ENCODE measurements around the gene NLRP7.
"Not testable (repeated sequence)": the region's sequence is repeated elsewhere in the genome, so short reads cannot be mapped to it uniquely, and the experiment has no call there.

NLRP7 gene

DNA sequence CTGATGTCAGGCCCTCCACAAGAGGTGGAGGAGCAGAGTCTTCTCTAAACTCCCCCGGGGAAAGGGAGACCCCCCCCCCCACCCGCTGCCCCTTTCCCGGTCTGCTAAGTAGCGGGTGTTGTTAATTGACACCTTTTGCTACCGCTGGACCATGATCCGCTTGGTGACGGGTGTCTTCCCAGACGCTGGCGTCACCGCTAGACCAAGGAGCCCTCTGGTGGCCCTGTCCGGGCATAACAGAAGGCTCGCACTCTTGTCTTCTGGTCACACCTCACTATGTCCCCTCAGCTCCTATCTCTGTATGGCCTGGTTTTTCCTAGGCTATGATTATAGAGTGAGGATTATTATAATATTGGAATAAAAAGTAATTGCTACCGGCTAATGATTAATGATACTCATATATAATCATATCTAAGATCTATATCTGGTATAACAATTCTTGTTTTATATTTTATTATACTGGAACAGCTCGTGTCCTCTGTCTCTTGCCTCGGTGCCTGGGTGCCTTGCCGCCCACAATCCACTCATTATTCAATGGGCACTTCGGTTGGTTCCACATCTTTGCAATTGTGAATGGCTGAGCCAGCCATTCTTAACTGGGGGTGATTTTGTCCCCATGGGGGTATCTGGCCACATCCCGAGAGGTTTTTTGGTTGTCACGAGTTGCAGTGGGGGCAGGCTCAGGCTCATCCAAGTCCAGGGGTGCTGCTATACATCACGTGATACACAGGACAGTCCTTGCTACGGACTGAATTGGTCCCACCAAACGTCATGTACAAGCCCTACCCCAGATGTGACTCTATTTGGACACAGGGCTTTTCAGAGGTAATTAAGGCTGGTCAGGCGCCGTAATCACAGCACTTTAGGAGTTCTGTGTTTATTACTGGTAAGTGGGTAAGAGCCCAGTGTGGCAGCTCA lies 27.4 kb downstream of the NLRP7 start:
- peak; percentile 16 for DNase-seq

DNA sequence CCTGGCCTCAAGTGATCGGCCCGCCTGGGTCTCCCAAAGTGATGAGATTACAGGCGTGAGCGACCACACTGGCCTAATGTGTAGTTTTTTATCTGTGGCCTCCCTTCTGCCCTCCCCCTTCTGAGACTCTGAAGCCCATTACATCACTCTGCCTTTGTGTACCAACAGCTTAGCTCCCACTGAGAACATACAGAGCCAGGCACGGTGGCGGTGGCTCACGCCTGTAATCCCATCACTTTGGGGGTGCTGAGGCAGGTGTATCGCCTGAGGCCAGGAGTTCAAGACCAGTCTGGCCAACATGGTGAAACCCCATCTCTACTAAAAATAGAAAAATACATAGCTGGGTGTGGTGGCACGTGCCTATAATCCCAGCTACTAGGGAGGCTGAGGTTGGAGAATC lies 28.8 kb downstream of the NLRP7 start:
- no peak for DNase-seq

DNA sequence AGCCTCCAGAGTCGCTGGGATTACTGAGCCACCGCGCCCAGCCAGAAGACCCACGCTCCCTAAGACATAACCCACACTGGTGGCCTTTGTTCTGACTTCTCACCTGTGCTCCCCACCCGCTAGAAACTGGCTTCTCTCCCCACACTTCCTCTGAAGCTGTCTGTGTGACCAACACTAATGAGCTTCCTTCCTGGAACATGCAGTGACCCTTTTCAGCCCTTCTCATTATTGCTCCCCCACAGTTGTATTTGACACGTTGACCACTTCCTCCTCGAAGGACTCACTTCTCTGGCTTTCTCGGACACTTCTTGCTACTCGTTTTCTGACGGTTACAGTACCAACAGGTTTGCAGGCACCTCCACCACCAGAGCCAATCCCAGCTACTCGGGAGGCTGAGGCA lies 30.5 kb downstream of the NLRP7 start:
- DNase-seq, result peak; percentile 72

DNA sequence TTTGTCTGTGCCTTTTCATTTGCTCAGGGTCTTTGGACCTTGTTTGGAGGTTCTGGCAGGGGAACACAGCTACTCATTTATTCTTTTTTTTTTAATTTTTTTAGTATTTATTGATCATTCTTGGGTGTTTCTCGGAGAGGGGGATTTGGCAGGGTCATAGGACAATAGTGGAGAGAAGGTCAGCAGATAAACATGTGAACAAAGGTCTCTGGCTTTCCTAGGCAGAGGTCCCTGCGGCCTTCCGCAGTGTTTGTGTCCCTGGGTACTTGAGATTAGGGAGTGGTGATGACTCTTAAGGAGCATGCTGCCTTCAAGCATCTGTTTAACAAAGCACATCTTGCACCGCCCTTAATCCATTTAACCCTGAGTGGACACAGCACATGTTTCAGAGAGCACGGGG lies 39.4 kb downstream of the NLRP7 start:
- not testable (repeated sequence) for DNase-seq

DNA sequence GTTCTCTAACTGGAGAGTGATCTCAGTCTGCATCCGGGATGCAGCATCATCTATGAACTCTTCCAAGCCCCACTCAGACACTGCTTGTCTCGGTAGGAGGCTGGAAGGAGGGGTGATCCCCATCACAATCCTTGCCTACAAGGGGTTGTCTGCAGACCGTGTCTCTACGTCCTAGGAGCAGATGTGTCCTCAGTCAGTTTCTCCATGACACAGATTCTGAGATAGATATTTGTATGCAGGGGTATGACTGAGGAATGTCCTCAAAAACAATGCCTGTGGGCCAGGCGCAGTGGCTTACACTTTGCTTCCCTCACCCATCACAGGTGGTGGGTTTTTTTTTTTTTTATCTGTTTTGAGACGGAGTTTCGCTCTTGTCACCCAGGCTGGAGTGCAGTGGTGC lies 40.5 kb downstream of the NLRP7 start:
- no peak for DNase-seq

DNA sequence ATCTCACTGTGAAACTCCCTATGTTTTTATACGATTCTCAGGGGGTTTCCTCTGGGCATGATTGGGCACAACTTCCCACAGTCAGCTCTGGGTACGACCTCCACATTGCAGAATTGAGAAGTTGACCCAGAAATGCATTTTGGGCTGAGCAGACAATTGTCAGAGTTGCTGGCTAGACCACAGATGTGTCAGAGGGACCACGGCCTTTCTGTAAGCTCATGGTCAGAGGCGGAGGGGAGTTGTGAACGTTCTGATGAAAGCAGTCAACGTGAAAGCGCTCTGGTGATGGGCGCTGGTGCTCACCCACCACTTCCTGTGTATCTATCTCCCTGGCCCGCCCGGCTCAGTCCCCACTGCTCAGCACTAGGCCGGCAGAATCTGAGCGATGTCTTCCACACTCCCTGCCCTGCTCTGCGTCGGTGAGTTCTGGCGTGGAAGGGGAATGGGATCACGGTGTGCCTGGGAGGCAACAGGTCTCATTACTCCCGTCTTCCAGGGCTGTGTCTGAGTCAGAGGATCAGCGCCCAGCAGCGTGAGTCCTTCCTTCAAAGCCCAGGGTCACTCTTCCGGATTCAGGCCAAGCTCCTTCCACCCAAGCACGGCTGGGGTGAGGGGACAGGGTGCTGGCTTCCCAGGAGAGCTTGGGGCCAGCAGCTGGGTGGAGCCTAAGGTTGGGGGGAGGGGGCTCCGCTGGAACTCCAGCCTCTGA lies 41.4 kb downstream of the NLRP7 start, which contains the start of gene NCR1:
Gene NCR1, plus strand, starts transcription at position 346 of the 709 bp plus-strand sequence. Its CDS starts 40 bp downstream, at position 386.
- peak; percentile 88 for DNase-seq

DNA sequence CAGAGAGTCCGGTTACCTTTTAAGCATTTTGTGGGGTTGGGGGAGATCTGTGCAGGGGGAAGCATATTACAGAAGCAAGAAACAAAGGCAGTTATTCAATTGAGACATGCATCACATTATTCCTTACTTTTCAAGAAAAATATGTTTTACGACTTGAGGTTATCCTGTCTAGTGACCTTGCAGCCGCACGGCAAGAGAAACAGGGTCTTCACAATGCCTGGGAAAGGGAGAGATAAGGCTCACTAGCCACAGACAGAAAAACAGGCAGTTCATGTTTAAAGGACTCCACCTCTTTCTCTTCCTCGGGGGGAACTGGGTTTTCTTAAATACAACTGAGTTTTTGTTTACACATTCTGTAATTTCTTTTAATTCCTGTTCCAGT lies 41.9 kb downstream of the NLRP7 start:
- DNase-seq, result no peak

DNA sequence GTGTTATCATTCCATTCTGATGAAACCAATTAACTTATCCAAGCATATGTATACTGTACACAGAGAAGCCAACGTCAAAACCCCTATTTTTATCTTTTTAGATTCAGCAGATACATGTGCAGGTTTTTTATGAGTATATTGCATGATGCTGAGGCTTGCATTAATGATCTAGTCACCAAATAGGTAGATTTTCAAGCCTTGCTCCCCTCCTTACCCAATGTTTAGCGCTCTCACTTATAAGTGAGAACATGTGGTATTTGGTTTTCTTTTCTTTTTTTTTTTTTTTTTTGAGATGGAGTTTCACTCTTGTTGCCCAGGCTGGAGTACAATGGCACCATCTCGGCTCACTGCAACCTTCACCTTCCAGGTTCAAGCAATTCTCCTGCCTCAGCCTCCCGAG lies 43.1 kb downstream of the NLRP7 start:
- DNase-seq, result not testable (repeated sequence)

DNA sequence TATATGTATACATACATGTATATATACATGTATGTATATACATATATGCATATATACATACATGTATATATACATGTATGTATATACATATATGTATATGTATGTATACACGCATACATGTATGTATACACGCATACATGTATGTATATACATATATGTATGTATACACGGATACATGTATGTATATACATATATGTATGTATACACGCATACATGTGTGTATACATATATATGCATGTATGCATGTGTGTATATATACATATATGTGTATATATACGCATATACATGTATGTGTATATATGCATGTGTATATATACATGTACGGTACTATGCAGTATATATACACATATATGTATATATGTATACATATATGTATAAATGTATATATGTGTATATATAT lies 44.0 kb downstream of the NLRP7 start:
- no peak for DNase-seq

DNA sequence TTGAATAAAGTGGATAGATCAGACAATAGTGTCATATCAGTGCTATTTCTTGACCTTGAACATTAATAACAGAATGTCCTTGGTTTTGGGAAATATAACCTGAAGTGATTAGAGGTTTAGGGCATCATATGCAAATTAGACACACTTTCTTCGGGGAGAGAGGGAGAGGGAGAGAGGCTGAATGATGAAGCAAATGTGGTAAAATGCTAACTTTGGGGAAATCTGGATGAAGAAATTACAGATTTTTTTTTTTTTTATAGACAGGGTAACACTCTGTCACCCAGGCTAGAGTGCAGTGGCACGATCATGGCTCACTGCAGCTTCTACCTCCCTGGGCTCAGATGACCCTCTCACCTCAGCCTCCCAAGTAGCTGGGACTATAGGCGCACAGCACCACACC lies 45.3 kb downstream of the NLRP7 start:
- peak; percentile 61 for DNase-seq

DNA sequence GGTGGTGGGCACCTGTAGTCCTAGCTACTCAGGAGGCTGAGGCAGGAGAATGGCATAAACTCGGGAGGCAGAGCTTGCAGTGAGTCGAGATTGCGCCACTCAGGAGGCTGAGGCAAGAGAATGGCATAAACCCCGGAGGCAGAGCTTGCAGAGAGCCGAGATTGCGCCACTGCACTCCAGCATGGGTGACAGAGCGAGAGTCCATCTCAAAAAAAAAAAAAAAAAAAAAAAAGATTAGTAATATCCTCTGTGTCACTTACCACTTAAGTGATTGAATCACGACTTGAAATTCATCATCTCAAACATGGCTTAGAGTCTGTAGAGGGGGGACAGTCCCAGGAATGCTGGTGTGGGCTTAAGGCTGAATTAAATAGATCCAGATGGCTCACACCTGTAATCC lies 46.2 kb downstream of the NLRP7 start:
- DNase-seq, result peak; percentile 94

DNA sequence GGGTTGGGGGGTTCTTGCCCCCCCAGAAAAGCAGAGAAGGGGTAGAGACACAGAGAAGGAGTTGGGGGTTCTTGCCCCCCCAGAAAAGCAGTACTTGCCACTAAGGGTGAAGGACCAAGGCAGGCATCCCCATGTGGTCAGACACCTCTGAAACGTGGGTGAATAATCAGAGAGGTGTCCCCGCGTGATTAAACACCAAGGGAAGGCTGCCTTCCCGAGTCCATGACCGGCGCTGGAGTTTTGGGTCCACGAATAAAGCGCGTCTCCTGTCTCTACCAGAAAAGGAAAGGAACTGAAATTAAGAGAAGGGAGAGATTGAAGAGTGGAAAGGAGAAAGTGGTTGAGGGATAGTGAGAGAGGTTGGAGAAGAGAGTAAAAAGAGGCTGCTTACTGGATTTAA lies 47.7 kb downstream of the NLRP7 start:
- DNase-seq, result not testable (repeated sequence)

DNA sequence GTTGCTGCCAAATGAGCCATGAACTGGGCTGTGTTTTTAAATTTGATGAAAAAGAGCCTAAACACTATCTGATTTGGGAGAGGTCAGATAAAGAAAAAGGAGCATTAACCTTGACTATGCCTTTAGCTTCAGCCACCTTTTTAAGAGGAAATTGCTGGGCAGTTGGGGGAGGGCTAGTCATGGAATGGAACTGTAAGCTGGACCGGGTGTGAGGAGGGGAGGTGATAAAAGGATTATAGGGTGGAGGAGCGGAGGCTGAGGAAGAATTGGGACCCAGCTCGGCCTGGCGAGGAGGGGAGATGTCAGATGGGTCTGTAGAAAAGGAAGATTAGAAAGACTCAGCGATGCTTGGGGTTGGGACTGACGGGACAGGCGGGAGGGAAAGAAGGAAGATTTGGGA lies 48.6 kb downstream of the NLRP7 start:
- DNase-seq, result not testable (repeated sequence)

DNA sequence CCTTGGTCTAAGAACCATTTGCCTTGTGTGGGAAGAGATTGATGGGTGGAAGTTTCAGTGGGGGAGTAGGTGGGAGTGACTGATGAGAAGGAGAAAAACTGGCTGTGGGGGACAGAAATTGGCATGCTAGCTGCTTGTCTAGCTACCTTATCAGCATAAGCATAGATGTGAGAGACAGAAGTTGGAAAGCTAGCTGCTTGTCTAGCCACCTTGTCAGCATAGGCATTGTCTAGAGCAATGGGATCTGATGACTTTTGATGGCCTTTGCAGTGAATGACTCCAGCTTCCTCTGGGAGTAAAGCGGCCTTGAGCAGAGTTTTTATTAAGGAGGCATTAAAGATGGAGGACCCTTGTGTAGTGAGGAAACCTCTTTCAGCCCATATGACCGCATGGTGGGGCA lies 51.3 kb downstream of the NLRP7 start:
- no peak for DNase-seq

DNA sequence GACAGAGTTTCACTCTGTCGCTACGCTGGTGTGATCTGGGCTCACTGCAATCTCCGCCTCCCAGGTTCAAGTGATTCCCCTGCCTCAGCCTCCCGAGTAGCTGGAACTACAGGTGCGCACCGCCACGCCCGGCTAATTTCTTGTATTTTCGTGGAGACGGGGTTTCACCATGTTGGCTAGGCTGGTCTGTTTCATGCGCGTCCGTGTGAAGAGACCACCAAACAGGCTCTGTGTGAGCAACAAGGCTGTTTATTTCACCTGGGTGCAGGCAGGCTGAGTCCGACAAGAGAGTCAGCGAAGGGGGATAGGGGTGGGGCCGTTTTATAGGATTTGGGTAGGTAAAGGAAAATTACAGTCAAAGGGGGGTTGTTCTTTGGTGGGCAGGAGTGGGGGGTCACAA lies 53.2 kb downstream of the NLRP7 start:
- not testable (repeated sequence) for DNase-seq

DNA sequence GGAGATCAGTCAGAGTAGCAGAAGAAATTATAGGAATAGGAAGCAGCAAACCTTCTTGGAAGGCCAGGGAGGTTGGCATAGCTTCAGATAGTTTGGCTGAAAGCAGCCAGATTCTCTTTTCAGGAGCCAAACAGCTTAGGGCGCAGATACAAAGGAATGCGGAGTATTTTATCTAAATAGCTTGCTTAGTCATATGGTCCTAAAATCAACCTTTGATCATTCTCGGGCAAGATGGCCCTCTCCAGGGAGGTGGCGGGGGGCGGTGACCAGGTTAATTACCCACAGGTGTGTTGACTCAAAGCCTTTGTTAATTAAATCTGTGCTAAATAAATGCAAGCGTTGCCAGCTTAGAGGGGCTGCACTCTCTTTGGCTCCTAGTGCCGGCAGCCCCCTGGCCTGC lies 53.9 kb downstream of the NLRP7 start:
- no peak for DNase-seq

DNA sequence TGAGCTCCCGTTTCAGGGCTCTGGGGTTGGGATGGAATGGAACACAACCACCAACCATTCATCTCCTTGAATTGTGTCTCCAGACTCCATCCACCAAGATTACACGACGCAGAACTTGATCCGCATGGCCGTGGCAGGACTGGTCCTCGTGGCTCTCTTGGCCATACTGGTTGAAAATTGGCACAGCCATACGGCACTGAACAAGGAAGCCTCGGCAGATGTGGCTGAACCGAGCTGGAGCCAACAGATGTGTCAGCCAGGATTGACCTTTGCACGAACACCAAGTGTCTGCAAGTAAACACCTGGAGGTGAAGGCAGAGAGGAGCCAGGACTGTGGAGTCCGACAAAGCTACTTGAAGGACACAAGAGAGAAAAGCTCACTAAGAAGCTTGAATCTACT lies 57.8 kb downstream of the NLRP7 start:
- DNase-seq, result no peak

DNA sequence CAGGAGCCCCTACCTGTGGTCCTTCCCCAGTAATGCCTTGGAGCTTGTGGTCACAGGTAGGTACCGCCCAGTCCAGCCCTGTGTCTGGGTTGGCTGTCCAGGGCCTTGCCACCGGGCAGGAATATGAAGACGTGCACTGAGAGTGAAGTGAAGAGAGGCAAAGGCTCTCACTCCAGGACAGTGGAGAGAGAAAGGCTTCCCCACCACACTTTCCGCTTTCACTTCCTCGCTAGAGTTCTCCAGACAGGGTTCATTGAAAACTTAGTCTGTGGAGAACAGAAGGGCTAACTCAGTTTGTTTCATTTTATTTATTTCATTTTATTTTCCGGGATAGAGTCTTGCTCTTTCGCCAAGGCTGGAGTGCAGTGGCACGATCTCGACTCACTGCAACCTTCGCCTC lies 59.1 kb downstream of the NLRP7 start:
- DNase-seq, result peak; percentile 26

DNA sequence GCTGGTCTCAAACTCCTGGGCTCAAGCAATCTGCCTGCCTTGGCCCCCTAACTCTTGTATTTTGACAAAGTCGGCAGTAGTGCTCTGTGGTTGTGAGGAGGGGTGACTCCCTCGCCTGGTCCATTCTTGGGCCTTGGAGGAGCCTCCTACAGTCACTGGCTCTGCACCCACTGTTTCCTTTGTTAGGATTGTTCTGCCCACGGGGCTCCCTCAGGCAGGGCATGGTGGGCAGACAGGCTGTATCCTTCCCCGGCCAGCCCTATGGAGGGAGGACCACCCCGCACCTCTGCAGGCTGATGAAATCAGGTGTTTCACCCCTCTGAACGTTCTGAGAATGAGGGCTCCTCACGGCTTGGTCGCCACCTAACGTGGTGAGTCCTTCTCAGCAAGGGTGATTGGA lies 64.1 kb downstream of the NLRP7 start:
- no peak for DNase-seq

DNA sequence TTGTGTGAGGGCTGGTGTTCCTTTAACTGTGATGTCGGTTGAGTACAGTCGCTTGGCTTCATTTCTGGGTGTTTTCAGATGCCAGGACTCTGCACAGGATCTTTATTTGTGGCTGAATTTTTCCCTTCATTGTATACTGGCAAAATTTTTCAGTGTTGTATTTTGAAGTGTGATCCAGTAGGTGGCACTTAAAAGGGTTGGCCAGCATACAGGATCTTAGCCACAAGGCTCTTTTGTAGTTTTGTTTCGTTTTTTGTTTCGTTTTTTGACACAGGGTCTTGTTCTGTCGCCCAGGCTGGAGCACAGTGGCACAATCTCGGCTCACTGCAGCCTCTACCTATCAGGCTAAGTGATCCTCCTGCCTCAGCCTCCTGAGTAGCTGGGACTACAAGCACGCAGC lies 64.6 kb downstream of the NLRP7 start:
- DNase-seq, result peak; percentile 82

DNA sequence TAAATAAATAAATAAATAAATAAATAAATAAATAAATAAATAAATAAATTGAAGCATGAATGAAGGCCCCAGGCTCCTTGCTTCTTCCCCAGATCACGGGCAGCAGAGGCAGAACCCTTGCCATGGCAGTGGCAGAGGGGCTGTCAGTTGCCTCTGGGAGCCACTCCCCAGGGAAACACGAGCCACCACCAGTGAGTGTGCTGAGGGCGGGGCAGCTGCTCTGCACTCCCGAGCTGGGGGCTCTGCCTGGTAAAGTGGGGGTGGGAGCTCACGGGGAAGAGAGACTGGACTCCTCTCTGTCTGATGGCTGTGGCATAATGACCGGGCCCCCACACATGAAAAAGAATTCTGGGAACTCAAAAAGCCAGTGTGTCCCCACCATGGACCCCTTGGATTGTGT lies 65.4 kb downstream of the NLRP7 start:
- DNase-seq, result no peak

DNA sequence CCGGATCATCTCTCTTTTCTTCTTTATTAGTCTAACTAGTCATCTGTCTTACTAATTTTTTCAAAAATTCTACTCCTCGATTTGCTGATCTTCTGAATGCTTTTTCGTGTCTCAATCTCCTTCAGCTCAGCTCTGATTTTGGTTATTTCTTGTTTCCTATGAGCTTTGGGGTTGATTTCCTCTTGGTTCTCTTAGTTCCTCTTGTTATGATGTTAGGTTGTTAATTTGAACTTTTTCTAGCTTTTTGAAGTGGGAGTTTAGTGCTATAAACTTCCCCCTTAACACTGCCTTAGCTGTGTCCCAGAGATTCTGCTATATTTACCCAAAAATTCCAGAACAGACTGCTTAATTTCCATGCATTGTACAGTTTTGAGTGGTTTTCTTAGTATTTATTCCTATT lies 69.9 kb downstream of the NLRP7 start:
- peak; percentile 77 for DNase-seq

DNA sequence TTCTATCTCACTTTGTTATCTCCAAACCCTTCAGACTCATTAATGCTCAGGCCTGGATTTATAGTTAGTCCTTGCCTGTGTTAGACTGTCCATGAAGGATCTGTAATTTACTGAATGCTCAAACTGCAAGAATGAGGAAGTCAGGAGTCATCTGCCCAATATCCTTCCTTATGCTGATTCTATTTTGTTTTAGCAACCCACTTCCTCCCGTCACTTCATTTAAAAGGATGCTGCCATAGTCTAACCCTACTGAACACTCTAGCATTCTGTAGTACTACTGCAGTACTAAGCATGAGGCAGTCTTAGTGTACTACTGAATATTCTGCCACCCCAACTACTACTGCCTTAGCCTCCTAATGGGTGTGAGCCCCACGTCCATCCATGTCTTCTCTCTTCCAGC lies 71.8 kb downstream of the NLRP7 start:
- DNase-seq, result peak; percentile 81

DNA sequence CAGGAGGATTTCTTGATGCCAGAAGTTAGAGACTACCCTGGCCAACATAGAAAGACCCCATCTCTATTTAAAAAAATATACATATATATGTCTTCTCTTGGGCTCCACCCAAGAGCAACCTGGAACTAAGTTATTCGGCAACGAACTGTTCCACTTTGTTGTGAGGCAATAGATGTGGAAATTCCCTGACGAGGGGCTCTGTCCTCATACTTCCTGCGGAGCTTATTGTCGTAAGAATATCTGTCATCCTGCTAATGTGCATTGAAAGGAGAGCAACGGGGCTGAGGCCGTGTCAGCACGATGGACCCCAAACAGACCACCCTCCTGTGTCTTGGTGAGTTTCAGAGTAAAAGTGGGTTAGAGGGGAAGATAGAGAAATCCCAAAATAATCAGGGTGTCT lies 73.3 kb downstream of the NLRP7 start, which contains the start of gene FCAR:
Gene FCAR, plus strand, starts transcription at position 246 of the 400 bp plus-strand sequence. Its CDS starts 55 bp downstream, at position 301.
- peak; percentile 96 for DNase-seq

Data from inflammatory macrophage treated with lipopolysaccharide for 4 hours (primary cell).